Hematopoietic multipotent progenitor cell treated with erythropoietin and hydrocortisone succinate and interleukin-3 and kit ligand, for 8 days (in vitro differentiated cells): Measurements from ENCODE around the gene PDIA4.

ENCODE experiments used
- DNase-seq: peaks from one replicate; pipeline ENCODE4 v3.0.0-alpha.2; 2015

The PDIA4 gene

DNA sequence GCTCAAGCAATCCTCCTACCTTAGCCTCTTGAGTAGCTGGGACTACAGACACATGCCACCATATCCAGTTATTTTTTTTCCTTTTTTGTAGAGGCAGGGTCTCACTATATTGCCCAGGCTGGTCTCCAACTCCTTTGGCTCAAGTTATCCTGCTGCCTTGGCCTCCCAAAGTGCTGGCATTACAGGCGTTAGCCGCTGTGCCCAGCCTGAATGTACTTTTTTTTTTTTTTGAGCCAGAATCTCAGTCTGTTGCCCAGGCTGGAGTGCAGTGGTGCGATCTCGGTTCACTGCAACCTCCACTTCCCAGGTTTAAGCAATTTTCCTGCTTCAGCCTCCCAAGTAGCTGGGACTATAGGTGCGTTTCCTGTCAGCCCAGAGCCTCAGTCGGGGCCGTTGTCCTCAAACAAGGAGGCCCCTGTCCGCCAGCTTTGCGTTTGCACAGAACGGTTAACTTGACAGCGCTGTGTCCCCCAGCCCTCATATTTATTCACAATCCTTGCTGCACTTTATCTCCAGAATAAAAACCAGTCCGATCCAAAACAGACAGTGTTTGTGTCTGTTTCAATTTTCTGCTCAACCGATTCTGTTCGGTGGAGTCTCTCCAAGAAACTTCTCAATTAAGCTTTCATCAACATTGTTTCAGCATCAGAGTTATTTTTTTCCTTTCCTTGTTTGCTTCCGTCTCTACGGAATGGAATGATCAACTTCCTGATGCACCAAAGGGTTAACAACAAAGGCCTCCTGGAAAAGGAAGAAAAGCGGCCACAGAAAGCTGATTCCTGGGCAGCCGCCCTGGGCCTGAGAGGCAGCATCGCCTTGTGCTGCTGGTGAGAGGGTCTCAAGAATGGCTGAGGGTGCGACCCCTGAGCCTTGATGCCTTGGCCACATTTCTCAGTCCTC lies 64.5 kb downstream of the PDIA4 start:
- peak; percentile 14 for DNase-seq

- DNase-seq, result peak; percentile 81
Observed at GRCh38 chr7:148962823-148963582, 65.3 kb downstream of the PDIA4 start.

DNA sequence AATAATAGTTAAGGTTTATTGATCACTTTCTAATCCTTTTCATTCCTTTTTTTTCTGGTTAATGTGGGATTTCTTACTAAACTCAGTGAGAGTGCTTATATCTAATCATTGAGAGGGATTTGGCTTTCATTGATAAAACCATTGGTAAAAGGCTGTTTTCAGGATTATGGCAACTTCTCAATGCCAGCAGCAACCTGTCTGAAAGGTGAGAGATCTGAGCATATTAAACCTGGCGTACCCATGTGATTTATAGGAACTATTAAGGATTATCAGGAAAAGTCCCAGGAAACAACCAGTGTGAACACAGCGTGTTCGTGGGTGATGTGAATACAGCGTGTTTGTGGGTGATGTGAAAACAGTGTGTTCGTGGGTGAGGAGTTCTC lies 65.9 kb downstream of the PDIA4 start:
- DNase-seq, result no peak

- DNase-seq, result no peak
Observed at GRCh38 chr7:148959726-148960125, 68.6 kb downstream of the PDIA4 start.

DNA sequence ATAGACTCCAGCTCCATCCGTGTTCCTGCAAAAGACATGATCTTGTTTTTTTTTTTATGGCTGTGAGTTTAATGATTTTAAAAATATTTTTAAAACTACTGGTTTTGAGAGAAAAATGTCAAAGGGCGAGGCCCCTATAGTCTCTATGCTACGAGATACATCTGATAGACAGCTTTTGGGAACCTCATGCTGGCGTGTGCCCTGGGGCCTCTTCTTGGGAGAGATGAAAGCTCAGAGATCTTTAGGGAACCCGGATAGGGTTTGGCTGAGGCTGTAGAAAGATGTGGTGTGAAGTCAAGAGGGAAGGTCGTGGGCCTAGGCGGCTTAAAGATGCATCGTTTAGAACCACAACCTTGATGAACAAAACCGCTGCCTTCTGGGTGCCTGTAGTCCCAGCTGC lies 70.2 kb downstream of the PDIA4 start:
- DNase-seq, result no peak

DNA sequence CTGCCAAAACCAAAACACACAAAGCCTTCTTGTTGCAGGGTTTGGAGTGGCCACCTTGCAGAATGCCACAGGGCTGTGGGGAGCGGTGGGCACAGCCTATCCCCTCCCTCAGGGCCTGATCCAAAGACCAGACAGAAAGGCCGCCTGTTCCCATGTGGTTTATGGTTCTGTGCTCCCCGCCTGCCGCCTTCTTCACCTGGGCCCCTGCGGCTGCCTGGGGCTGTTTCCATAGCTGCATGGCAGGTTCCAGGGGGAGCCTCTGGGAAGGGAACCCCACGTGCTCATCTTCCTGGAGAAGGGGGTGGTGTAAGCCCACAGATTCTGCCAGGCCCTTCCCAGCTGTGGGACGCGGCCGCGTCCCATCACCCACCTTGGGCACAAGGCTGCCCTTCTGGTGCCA lies 73.5 kb downstream of the PDIA4 start:
- no peak for DNase-seq

DNA sequence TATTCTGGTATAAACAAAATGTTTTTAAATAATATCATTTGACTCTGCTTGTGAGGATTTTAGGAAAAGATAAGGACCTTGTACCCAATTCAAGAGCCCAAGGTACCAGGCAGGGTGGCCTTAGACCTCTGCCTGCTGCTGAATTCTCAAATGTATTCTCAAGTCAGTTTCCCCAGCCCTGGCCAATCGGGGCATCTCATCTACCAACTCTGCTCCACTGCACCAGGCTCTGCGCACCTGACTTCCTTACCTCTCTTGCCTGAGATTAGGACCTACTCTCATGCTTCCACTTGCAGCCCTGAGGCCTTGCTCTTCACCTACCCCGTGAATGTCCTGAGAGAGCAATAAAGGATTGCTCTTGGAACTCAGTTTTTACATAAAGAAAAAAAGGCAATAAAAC lies 74.6 kb downstream of the PDIA4 start:
- no peak for DNase-seq
